Measurements from ENCODE around the gene MARK1. TPM values are rescaled to one million over a fixed set of nuclear protein-coding genes. Genes with fewer than 3 reads are reported as not detected.
"Not testable (repeated sequence)": the region's sequence is repeated elsewhere in the genome, so short reads cannot be mapped to it uniquely, and the experiment has no call there.

Gene MARK1
- total RNA-seq, 3 donors from 2014 or later, result 0.05 TPM; not detected in 1

DNA sequence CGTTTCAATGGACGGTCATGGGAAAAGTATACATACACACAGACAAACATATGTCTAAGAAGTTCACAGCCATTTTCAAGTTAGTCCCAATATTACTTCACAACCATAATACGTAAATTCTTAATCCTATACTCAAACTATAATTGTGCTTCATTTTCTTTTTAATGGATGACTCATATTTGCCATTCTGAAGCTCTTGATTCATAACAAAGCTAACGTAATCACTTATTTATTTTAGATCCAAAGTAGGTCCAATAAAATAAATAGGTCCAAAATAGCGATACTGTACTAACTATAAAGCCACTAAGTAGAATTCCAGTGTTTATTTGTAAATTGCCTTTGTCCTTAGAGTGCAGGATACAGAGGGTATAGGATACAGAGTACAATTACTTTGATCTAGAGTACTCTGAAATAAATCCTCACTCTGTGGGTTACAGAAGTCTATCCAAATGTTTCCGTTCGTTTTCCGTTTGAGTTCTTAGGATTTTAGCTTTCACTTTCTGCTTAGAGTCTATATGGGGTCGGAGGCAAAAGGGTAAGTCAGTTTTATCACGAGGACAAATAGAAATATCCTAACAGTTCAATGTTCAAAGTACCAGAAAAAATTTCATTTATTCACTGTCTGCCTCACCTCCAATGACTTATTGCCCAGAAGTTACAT lies 153.4 kb downstream of the MARK1 start:
- no peak for ATAC-seq
- no peak for DNase-seq
- no peaks in the 10 kb centered on the region for H3K36me3 Mint-ChIP-seq (ENCODE audit: insufficient read depth)

DNA sequence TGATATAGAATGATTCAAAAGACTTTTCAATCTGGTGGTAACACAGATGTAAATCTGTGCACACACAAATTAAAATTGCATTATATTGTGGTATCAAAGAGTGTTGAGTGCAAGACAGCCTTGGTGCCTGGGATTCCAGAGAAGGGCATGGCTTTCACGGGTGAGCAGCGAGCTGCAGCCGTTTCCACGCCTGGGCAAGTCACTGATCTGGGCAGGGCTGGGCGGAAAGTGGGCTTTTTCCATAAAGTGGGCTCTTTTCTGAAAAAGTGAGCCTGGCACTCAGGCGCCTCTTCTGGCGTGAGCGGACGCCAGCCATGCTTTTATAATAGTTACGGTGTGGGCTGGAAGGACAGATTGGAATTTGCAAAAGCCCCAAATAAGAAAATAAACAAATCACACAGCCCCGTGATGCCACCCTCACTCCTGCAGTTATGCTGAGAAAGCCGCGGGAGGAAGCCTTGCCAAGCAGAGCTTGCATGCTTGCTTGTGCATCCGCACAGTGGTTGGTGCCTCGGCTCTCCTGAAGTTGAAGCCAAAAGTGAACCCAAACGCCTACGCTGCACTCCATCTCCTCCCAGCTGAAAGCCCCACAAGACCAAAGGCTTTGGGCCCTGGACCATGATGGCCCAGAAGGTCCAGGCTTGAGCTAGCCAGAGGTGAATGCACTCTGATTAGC lies 155.1 kb downstream of the MARK1 start:
- Mint-ChIP-seq H3K9me3 (no peaks in the 10 kb centered on the region), H3K4me1 (ENCODE audit: low read depth) (peaks cover 3% of the 10 kb centered on the region), H3K27me3 (ENCODE audit: low read depth) (no peaks in the 10 kb centered on the region), H3K36me3 (ENCODE audit: insufficient read depth) (no peaks in the 10 kb centered on the region), H3K4me3 (no peak overlapping the region)
- DNase-seq (no peak), ATAC-seq (no peak)

More for the DNA sequence above, 153.4 kb downstream of the MARK1 start:
- no peaks in the 10 kb centered on the region for H3K9me3 Mint-ChIP-seq
- no peaks in the 10 kb centered on the region for H3K27me3 Mint-ChIP-seq (ENCODE audit: low read depth)
- H3K4me3 Mint-ChIP-seq, result no peak overlapping the region
- H3K4me1 Mint-ChIP-seq (ENCODE audit: low read depth), result peaks cover 3% of the 10 kb centered on the region

- not testable (repeated sequence) for H3K36me3 Mint-ChIP-seq (ENCODE audit: insufficient read depth); DNase-seq; H3K27me3 Mint-ChIP-seq (ENCODE audit: low read depth); H3K9me3 Mint-ChIP-seq; H3K4me1 Mint-ChIP-seq (ENCODE audit: low read depth); ATAC-seq; H3K4me3 Mint-ChIP-seq
Observed at GRCh38 chr1:220683716-220684115, 155.8 kb downstream of the MARK1 start.

GRCh38 chr1:220684890-220685289 lies 157.0 kb downstream of the MARK1 start:
- no peak for ATAC-seq
- DNase-seq, result no peak
- H3K36me3 Mint-ChIP-seq (ENCODE audit: insufficient read depth), result no peaks in the 10 kb centered on the region
- H3K4me1 Mint-ChIP-seq (ENCODE audit: low read depth), result peaks cover 5% of the 10 kb centered on the region
- peaks cover 4% of the 10 kb centered on the region for H3K27me3 Mint-ChIP-seq (ENCODE audit: low read depth)
- no peak overlapping the region for H3K4me3 Mint-ChIP-seq
- H3K9me3 Mint-ChIP-seq, result no peaks in the 10 kb centered on the region

DNA sequence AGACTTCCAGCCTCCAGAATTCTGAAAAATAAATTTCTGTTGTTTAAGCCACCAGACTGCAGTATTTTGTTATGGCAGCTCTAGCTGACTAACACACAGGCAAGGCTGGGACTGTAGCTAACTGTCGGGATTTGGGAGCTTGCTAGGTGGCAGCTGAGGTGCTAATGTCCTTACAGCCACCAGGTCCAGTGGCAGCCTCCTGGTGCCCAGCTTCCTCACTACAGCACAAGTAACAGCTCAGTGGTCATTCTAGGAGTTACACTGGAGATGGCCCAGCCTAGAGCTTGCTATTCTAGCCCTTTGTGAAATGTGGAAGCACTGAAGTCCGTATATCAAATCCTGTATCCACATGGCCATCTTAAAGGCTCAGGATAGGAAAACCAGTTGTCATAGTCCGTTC lies 157.9 kb downstream of the MARK1 start:
- no peak for DNase-seq
- Mint-ChIP-seq H3K9me3 (no peaks in the 10 kb centered on the region), H3K27me3 (ENCODE audit: low read depth) (peaks cover 6% of the 10 kb centered on the region), H3K4me3 (no peak overlapping the region), H3K36me3 (ENCODE audit: insufficient read depth) (no peaks in the 10 kb centered on the region), H3K4me1 (ENCODE audit: low read depth) (peaks cover 8% of the 10 kb centered on the region)
- ATAC-seq, result no peak

GRCh38 chr1:220687809-220688208 lies 159.9 kb downstream of the MARK1 start:
- ATAC-seq (no peak), DNase-seq (no peak)
- no peak overlapping the region for H3K4me3 Mint-ChIP-seq
- peaks cover 9% of the 10 kb centered on the region for H3K4me1 Mint-ChIP-seq (ENCODE audit: low read depth)
- H3K36me3 Mint-ChIP-seq (ENCODE audit: insufficient read depth), result no peaks in the 10 kb centered on the region
- peaks cover 14% of the 10 kb centered on the region for H3K27me3 Mint-ChIP-seq (ENCODE audit: low read depth)
- no peaks in the 10 kb centered on the region for H3K9me3 Mint-ChIP-seq

- H3K27me3 Mint-ChIP-seq (ENCODE audit: low read depth), result peaks cover 14% of the 10 kb centered on the region
- H3K36me3 Mint-ChIP-seq (ENCODE audit: insufficient read depth), result no peaks in the 10 kb centered on the region
- peak overlapping the region; percentile 82 for H3K4me3 Mint-ChIP-seq
- H3K4me1 Mint-ChIP-seq (ENCODE audit: low read depth), result peaks cover 9% of the 10 kb centered on the region
- ATAC-seq (no peak), DNase-seq (no peak)
- no peaks in the 10 kb centered on the region for H3K9me3 Mint-ChIP-seq
Observed at GRCh38 chr1:220689666-220690065, 161.7 kb downstream of the MARK1 start.

DNA sequence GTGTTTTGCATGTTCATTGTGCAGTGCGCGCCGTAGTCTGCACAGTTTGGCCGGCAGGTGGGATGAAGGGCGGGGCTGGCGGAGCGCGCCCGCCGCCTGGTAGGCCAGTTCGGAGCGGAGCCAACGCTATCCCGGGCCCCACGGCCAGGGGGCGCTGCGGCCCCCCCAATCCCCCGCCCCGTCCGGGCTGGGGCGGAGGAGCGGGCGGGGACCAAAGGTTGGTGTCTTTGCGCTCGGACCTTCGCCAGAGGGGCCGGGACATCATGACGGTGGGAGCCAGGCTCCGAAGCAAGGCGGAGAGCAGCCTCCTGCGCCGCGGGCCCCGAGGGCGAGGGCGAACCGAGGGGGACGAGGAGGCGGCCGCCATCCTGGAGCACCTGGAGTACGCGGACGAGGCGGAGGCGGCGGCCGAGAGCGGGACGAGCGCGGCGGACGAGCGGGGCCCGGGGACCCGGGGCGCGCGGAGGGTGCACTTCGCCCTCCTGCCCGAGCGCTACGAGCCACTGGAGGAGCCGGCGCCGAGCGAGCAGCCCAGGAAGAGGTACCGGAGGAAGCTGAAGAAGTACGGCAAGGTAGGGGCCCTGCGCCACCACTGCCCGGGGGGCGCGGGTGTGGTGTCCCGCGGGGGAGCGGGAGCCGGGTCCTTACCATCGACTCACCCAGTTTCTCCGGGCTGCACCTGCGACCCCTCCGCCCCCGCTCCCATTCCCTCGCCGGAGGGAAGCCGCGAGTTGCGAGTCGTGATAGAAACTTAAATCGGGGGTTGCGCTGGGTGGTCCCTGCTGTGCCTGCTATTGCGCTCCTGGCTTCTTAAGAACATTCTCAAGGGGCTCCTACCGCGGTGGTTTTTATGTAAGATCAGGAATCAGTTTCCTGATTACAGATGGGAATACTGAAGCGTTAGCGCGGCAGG lies 162.5 kb downstream of the MARK1 start, which contains the start of gene C1orf115:
TSS of gene C1orf115 (plus strand) at position 224 of the 913 bp plus-strand sequence. CDS start at position 264, 40 bp downstream.
- no peaks in the 10 kb centered on the region for H3K36me3 Mint-ChIP-seq (ENCODE audit: insufficient read depth)
- peaks cover 9% of the 10 kb centered on the region for H3K4me1 Mint-ChIP-seq (ENCODE audit: low read depth)
- peak; percentile 96 to 97 for ATAC-seq

DNA sequence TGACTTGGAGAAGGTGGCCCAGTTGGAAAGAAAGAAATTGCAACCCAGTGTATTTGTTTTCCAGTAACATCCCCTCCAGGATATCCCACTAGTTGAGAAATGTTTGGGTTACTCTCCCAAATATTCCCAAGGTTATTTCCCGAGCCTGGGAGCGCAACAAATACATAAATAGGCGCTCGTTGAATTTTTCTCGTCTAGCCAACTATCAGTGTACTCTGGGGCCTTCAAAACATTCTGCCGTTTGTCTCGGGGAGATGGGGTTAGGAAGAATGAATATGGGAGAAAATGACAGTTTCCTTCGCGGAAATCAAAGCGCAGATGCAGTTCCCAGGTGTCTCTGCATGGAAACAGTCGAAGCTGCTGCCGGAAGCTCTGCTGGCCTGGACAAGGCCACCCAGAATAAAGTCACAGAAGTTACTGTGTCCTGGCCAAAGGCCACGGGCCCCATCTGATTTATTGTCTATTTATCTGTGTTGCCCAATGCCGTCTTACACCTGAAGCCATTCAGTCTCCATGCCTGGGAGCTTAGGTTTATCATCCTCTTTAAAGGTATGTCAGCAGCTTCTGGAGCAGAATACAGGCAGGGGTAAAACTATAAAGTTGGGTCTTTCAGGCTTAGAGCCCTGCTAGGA lies 163.2 kb downstream of the MARK1 start:
- H3K36me3 Mint-ChIP-seq (ENCODE audit: insufficient read depth), result no peaks in the 10 kb centered on the region
- H3K4me1 Mint-ChIP-seq (ENCODE audit: low read depth), result peaks cover 9% of the 10 kb centered on the region
- peaks cover 14% of the 10 kb centered on the region for H3K27me3 Mint-ChIP-seq (ENCODE audit: low read depth)
- H3K4me3 Mint-ChIP-seq, result peak overlapping the region; percentile 58
- H3K9me3 Mint-ChIP-seq, result no peaks in the 10 kb centered on the region
- DNase-seq (no peak), ATAC-seq (no peak)

More for the DNA sequence above, 162.5 kb downstream of the MARK1 start, which contains the start of gene C1orf115:
- Mint-ChIP-seq H3K4me3 (peak within 1 kb of the TSS; percentile 82), H3K27me3 (ENCODE audit: low read depth) (peaks cover 14% of the 10 kb centered on the region), H3K9me3 (no peaks in the 10 kb centered on the region)
- peak; percentile 63 for DNase-seq

- no peaks in the 10 kb centered on the region for H3K36me3 Mint-ChIP-seq (ENCODE audit: insufficient read depth)
- ATAC-seq (no peak), DNase-seq (no peak)
- H3K9me3 Mint-ChIP-seq, result no peaks in the 10 kb centered on the region
- peaks cover 9% of the 10 kb centered on the region for H3K4me1 Mint-ChIP-seq (ENCODE audit: low read depth)
- no peak overlapping the region for H3K4me3 Mint-ChIP-seq
- H3K27me3 Mint-ChIP-seq (ENCODE audit: low read depth), result peaks cover 14% of the 10 kb centered on the region
Observed at GRCh38 chr1:220692436-220693228, 164.7 kb downstream of the MARK1 start.

DNA sequence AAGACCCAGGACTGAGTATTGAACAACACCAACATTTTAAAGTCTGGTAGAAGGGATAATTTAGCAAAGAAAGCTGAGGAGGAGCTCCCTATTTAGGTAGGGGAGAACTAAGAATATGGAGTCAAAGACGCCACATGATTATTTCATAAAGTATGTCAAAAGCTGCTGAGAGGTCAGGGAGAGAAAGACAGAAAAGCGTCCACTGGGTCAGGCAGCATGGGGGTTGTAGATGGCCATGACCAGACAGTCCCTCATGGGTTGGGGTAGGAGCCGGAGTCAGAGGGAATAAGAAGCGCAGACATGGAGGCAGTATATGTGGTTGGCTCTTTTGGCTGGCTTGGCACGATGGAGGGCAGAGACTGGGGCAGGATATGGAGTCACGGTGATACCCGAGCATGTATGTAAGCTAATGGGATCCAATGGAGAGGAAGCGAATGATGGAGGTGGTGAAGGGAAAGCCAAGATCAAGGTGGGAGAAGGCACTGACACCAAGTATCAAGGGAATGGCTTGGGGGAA lies 167.0 kb downstream of the MARK1 start:
- no peak for ATAC-seq
- no peak for DNase-seq
- Mint-ChIP-seq H3K4me3 (no peak overlapping the region), H3K4me1 (ENCODE audit: low read depth) (peaks cover 6% of the 10 kb centered on the region), H3K36me3 (ENCODE audit: insufficient read depth) (no peaks in the 10 kb centered on the region), H3K27me3 (ENCODE audit: low read depth) (peaks cover 12% of the 10 kb centered on the region), H3K9me3 (no peaks in the 10 kb centered on the region)

- Mint-ChIP-seq H3K9me3 (no peaks in the 10 kb centered on the region), H3K4me3 (no peak overlapping the region), H3K27me3 (ENCODE audit: low read depth) (peaks cover 11% of the 10 kb centered on the region), H3K4me1 (ENCODE audit: low read depth) (peaks cover 4% of the 10 kb centered on the region), H3K36me3 (ENCODE audit: insufficient read depth) (no peaks in the 10 kb centered on the region)
- DNase-seq (no peak), ATAC-seq (no peak)
Observed at GRCh38 chr1:220695426-220695825, 167.5 kb downstream of the MARK1 start.

DNA sequence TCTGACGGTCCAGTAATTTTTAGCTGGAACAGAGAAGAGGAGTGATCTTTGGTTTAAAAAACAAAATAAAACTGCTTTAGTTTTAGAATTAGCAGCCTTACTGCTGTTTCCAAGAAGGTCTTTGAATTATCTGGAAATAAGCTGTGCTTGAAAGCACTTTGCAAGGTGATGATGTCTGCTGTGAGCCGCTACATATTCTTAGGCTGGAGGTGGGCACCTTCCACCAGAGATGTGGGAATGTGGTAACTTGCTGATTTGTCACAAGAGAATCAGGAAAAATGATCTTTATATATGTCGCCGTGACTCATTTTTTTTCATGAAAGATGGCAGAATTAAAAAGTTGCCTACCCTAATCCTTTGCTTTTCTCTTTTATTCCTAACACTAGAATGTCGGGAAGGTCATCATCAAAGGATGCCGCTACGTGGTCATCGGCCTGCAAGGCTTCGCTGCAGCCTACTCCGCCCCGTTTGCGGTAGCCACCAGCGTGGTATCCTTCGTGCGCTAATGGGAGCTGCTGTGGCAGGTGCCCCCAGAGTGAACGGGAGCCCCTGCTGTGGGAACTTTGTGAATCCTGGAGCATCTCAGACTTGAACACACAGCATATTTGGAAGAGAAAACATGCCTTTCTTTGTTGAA lies 168.4 kb downstream of the MARK1 start:
- peaks cover under 1% of the 10 kb centered on the region for H3K4me1 Mint-ChIP-seq (ENCODE audit: low read depth)

More for the DNA sequence above, 168.4 kb downstream of the MARK1 start:
- Mint-ChIP-seq H3K36me3 (ENCODE audit: insufficient read depth) (no peaks in the 10 kb centered on the region), H3K4me3 (no peak overlapping the region), H3K9me3 (no peaks in the 10 kb centered on the region), H3K27me3 (ENCODE audit: low read depth) (peaks cover 6% of the 10 kb centered on the region)
- ATAC-seq, result no peak
- DNase-seq, result no peak

Measured in activated T-cell treated with anti-CD3 and anti-CD28 coated beads, Interleukin-2, amount 50 U/mL, for 4 hours (primary cell).